Upper lobe of right lung (tissue), 1 donor: Measurements from ENCODE around the gene OSBP2. TPM values are rescaled to one million over a fixed set of nuclear protein-coding genes. Genes with fewer than 3 reads are reported as not detected.

Experiments
- ATAC-seq: fragments of 200-7000 bp; cut with Tn5 transposase; one replicate; pipeline ENCODE4 v1.9.1; 2020; ENCODE audit warnings: mild to moderate bottlenecking, moderate library complexity
- DNase-seq: peaks from one replicate; pipeline ENCODE4 v3.0.0-alpha.2; 2020
- H3K27ac ChIP-seq: fragments of 200-600 bp; one replicate; pipeline ENCODE4 v1.8.0; 2022
- H3K27me3 ChIP-seq: fragments of 200-600 bp; one replicate; pipeline ENCODE4 v1.8.0; 2022; ENCODE audit warnings: mild to moderate bottlenecking
- H3K36me3 ChIP-seq: fragments of 200-600 bp; one replicate; pipeline ENCODE4 v1.8.0; 2022
- H3K4me1 ChIP-seq: fragments of 200-600 bp; one replicate; pipeline ENCODE4 v1.8.0; 2022
- H3K4me3 ChIP-seq: fragments of 200-600 bp; one replicate; pipeline ENCODE4 v1.8.0; 2022; ENCODE audit warnings: mild to moderate bottlenecking
- H3K9me3 ChIP-seq: fragments of 200-600 bp; one replicate; pipeline ENCODE4 v1.8.0; 2022
- CTCF ChIP-seq: fragments of 200-600 bp; IDR thresholded peaks from one replicate; pipeline ENCODE4 v1.8.0; 2022; ENCODE audit warnings: antibody characterized with exemption
- intact Hi-C: fragments of 100-400 bp; cut with DNase I; formaldehyde crosslinking; loops from one replicate; pipeline ENCODE4 v1.11.0; 2022
- total RNA-seq: library from RNA; stranded (reverse); fragmentation: NEBNext Ultra II Directional; extraction: Animal tissue kit (Norgen Biotek cat#: 25700); gene quantifications from one replicate; pipeline ENCODE4 v1.2.1, GENCODE V29; 2021
- donor health status: DM: no; HTN: yes; CAD: no; lungs with severe emphysema.

The OSBP2 gene
- total RNA-seq, 1 donor from 2014 or later = 6.0 TPM

- ATAC-seq (no peak), DNase-seq (no peak)
- Histone ChIP-seq H3K27ac (no peak overlapping the region), H3K4me1 (no peaks in the 10 kb centered on the region), H3K36me3 (no peaks in the 10 kb centered on the region), H3K4me3 (no peak overlapping the region), H3K27me3 (no peaks in the 10 kb centered on the region), H3K9me3 (no peaks in the 10 kb centered on the region)
- intact Hi-C loops = no loop called here
- no peak for TF ChIP-seq CTCF
These were observed 49.5 kb downstream of the OSBP2 start for GRCh38 chr22:30744224-30744623.

GRCh38 chr22:30747493-30747892 is 52.8 kb downstream of the OSBP2 start:
- Histone ChIP-seq H3K27ac (no peak overlapping the region), H3K4me3 (no peak overlapping the region), H3K9me3 (no peaks in the 10 kb centered on the region), H3K36me3 (no peaks in the 10 kb centered on the region), H3K4me1 (no peaks in the 10 kb centered on the region), H3K27me3 (no peaks in the 10 kb centered on the region)
- TF ChIP-seq CTCF = no peak
- intact Hi-C loops = no loop called here
- DNase-seq (no peak), ATAC-seq (no peak)

GRCh38 chr22:30749272-30749671 is 54.6 kb downstream of the OSBP2 start:
- H3K9me3 ChIP-seq = no peaks in the 10 kb centered on the region
- no peaks in the 10 kb centered on the region for H3K4me1 ChIP-seq
- ATAC-seq (no peak), DNase-seq (no peak)
- H3K4me3 ChIP-seq = no peak overlapping the region
- H3K36me3 ChIP-seq = no peaks in the 10 kb centered on the region
- H3K27me3 ChIP-seq = no peaks in the 10 kb centered on the region
- H3K27ac ChIP-seq = no peak overlapping the region
- no peak for TF ChIP-seq CTCF
- intact Hi-C loops = no loop called here

- no peaks in the 10 kb centered on the region for H3K27me3 ChIP-seq
- no peak overlapping the region for H3K4me3 ChIP-seq
- no peak overlapping the region for H3K27ac ChIP-seq
- no peaks in the 10 kb centered on the region for H3K9me3 ChIP-seq
- DNase-seq = no peak
- TF ChIP-seq CTCF = no peak
- H3K36me3 ChIP-seq = no peaks in the 10 kb centered on the region
- no peaks in the 10 kb centered on the region for H3K4me1 ChIP-seq
- intact Hi-C loops = no loop called here
- no peak for ATAC-seq
These were observed 55.2 kb downstream of the OSBP2 start for GRCh38 chr22:30749849-30750248.

- no peak for ATAC-seq
- no peaks in the 10 kb centered on the region for H3K9me3 ChIP-seq
- no peaks in the 10 kb centered on the region for H3K4me1 ChIP-seq
- intact Hi-C loops = no loop called here
- no peak for DNase-seq
- H3K27me3 ChIP-seq = no peaks in the 10 kb centered on the region
- no peak for TF ChIP-seq CTCF
- H3K36me3 ChIP-seq = no peaks in the 10 kb centered on the region
- H3K27ac ChIP-seq = no peak overlapping the region
- no peak overlapping the region for H3K4me3 ChIP-seq
These were observed 56.9 kb downstream of the OSBP2 start for GRCh38 chr22:30751529-30751928.

- ATAC-seq = no peak
- TF ChIP-seq CTCF = no peak
- intact Hi-C loops = no loop called here
- Histone ChIP-seq H3K27me3 (no peaks in the 10 kb centered on the region), H3K27ac (no peak overlapping the region), H3K36me3 (no peaks in the 10 kb centered on the region), H3K9me3 (no peaks in the 10 kb centered on the region), H3K4me1 (no peaks in the 10 kb centered on the region), H3K4me3 (no peak overlapping the region)
- no peak for DNase-seq
These were observed 58.1 kb downstream of the OSBP2 start for GRCh38 chr22:30752771-30753170.
